HEK293T (cell line): ENCODE results near the gene C10orf67.
"Not testable (repeated sequence)": the region's sequence is repeated elsewhere in the genome, so short reads cannot be mapped to it uniquely, and the experiment has no call there.

Source experiments
- CTCF ChIA-PET: fragments of 350-600 bp; formaldehyde crosslinking; extraction: SDS; loops from one replicate; lab custom pipeline; 2021; ENCODE audit warnings: antibody characterized with exemption, inconsistent platforms; lab: Yijun Ruan, JAX
- POLR2A ChIA-PET: fragments of 350-600 bp; formaldehyde crosslinking; extraction: SDS; loops from one replicate; lab custom pipeline; 2020; ENCODE audit warnings: antibody characterized with exemption, inconsistent platforms; lab: Yijun Ruan, JAX
- DNase-seq: peaks from one replicate; pipeline ENCODE4 v3.0.0; 2012; ENCODE audit warnings: mixed read lengths; ENCODE audit errors: extremely low spot score
- ARNT ChIP-seq: fragments of 450-650 bp; IDR thresholded peaks from 2 replicates; pipeline ENCODE4 v1.6.1; 2017; ENCODE audit warnings: mild to moderate bottlenecking
- BHLHE40 ChIP-seq: fragments of 450-650 bp; IDR thresholded peaks from 2 replicates; pipeline ENCODE4 v1.6.1; 2016; ENCODE audit warnings: mild to moderate bottlenecking, moderate library complexity, borderline replicate concordance
- CTBP1 ChIP-seq: fragments of 450-650 bp; IDR thresholded peaks from 2 replicates; pipeline ENCODE4 v1.6.1; 2016; ENCODE audit warnings: borderline replicate concordance
- ELF4 ChIP-seq: fragments of 450-650 bp; IDR thresholded peaks from 2 replicates; pipeline ENCODE4 v1.6.1; 2017; ENCODE audit warnings: antibody characterized with exemption
- FOXA1 ChIP-seq: fragments of 450-650 bp; IDR thresholded peaks from 2 replicates; pipeline ENCODE4 v1.6.1; 2016; ENCODE audit warnings: mild to moderate bottlenecking
- FOXK2 ChIP-seq: fragments of 450-650 bp; IDR thresholded peaks from 2 replicates; pipeline ENCODE4 v1.6.1; 2016; ENCODE audit warnings: mild to moderate bottlenecking
- FOXM1 ChIP-seq: fragments of 450-650 bp; IDR thresholded peaks from 2 replicates; pipeline ENCODE4 v1.6.1; 2017; ENCODE audit warnings: mild to moderate bottlenecking, borderline replicate concordance
- HDGF ChIP-seq: fragments of 450-650 bp; IDR thresholded peaks from 2 replicates; pipeline ENCODE4 v1.6.1; 2017; ENCODE audit warnings: antibody characterized with exemption, borderline replicate concordance
- L3MBTL2 ChIP-seq: fragments of 450-650 bp; conservative IDR thresholded peaks from 2 replicates; pipeline ENCODE4 v1.6.1; 2016; ENCODE audit warnings: mild to moderate bottlenecking
- LEF1 ChIP-seq: fragments of 450-650 bp; IDR thresholded peaks from 2 replicates; pipeline ENCODE4 v1.6.1; 2017; ENCODE audit warnings: mild to moderate bottlenecking, borderline replicate concordance
- NFRKB ChIP-seq: fragments of 450-650 bp; IDR thresholded peaks from 2 replicates; pipeline ENCODE4 v1.6.1; 2016; ENCODE audit warnings: mild to moderate bottlenecking, moderate library complexity
- PKNOX1 ChIP-seq: fragments of 450-650 bp; IDR thresholded peaks from 2 replicates; pipeline ENCODE4 v1.6.1; 2016
- SP1 ChIP-seq: fragments of 450-650 bp; IDR thresholded peaks from 2 replicates; pipeline ENCODE4 v1.6.1; 2017
- SUZ12 ChIP-seq: fragments of 450-650 bp; IDR thresholded peaks from 2 replicates; pipeline ENCODE4 v1.6.1; 2016; ENCODE audit warnings: mild to moderate bottlenecking
- TARDBP ChIP-seq: fragments of 450-650 bp; IDR thresholded peaks from 2 replicates; pipeline ENCODE4 v1.6.1; 2016
- ZNF384 ChIP-seq: fragments of 450-650 bp; IDR thresholded peaks from 2 replicates; pipeline ENCODE4 v1.6.1; 2016

C10orf67 gene

GRCh38 chr10:23318359-23318758, 26.2 kb downstream of the C10orf67 start:
- no peak for TF ChIP-seq SUZ12
- no peak for TF ChIP-seq LEF1
- TF ChIP-seq FOXM1 = no peak
- TF ChIP-seq BHLHE40 = no peak
- TF ChIP-seq PKNOX1 = no peak
- TF ChIP-seq ZNF384 = no peak
- no peak for TF ChIP-seq NFRKB
- TF ChIP-seq ARNT = no peak
- TF ChIP-seq FOXK2 = no peak
- TF ChIP-seq ELF4 = no peak
- no peak for TF ChIP-seq HDGF
- TF ChIP-seq CTBP1 = no peak
- TF ChIP-seq FOXA1 = no peak
- no peak for TF ChIP-seq SP1
- TF ChIP-seq TARDBP = no peak
- no peak for TF ChIP-seq L3MBTL2
- CTCF ChIA-PET = interaction anchor here (0.7 kb wide), 1 partner anchor 204 kb away, joined by 3 read pairs; no protein-coding TSS in a partner anchor
- DNase-seq = no peak
- POLR2A ChIA-PET = no interaction called here

- TF ChIP-seq NFRKB = no peak
- TF ChIP-seq SP1 = no peak
- TF ChIP-seq FOXK2 = no peak
- no peak for TF ChIP-seq CTBP1
- no peak for TF ChIP-seq ZNF384
- TF ChIP-seq LEF1 = no peak
- no peak for TF ChIP-seq SUZ12
- TF ChIP-seq FOXM1 = no peak
- TF ChIP-seq ELF4 = no peak
- no peak for TF ChIP-seq HDGF
- no peak for TF ChIP-seq BHLHE40
- no peak for TF ChIP-seq ARNT
- TF ChIP-seq L3MBTL2 = no peak
- no peak for TF ChIP-seq PKNOX1
- TF ChIP-seq TARDBP = no peak
- TF ChIP-seq FOXA1 = no peak
- ChIA-PET CTCF (no interaction called here), POLR2A (no interaction called here)
- DNase-seq = no peak
Observed at GRCh38 chr10:23317416-23317815, 27.2 kb downstream of the C10orf67 start.

GRCh38 chr10:23316406-23316805, 28.2 kb downstream of the C10orf67 start:
- ChIA-PET CTCF (interaction anchor here (2.5 kb wide), 1 partner anchor 213 kb away, joined by 10 read pairs; no protein-coding TSS in a partner anchor), POLR2A (no interaction called here)
- DNase-seq = no peak
- no peak for TF ChIP-seq FOXA1

- ChIA-PET POLR2A (no interaction called here), CTCF (interaction anchor here (0.8 to 2.5 kb wide), 2 partner anchors 22 to 213 kb away, joined by 4 to 10 read pairs; no protein-coding TSS in a partner anchor)
- no peak for TF ChIP-seq TARDBP
- TF ChIP-seq PKNOX1 = no peak
- no peak for TF ChIP-seq L3MBTL2
- TF ChIP-seq CTBP1 = no peak
- DNase-seq = no peak
Observed at GRCh38 chr10:23315966-23316365, 28.6 kb downstream of the C10orf67 start.

GRCh38 chr10:23314835-23315239, 29.8 kb downstream of the C10orf67 start:
- ChIA-PET CTCF (interaction anchor here (0.6 to 2.5 kb wide), 7 partner anchors 45 to 271 kb away, joined by 3 to 10 read pairs (median 3); no protein-coding TSS in a partner anchor), POLR2A (no interaction called here)
- peak; percentile 30 for DNase-seq
- TF ChIP-seq ZNF384 (peak; percentile 83), NFRKB (no peak)

DNA sequence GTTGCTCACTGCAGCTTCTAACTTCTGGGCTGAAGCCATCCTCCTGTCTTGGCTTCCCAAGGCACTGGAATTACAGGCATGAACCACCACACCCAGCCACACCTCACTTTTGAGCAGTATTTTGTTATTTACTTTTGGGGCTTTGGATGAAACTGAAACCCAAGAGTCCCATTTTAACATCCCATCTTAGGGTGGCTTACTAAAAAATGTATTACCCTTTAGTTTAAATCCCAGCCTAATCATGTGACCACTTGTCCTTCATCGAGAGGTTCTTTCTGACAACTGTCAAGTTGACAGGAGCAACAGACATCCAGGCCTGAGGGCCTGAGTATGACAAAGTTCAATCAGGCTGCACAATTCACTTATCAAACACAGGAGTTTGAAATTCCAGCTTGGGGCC, 33.6 kb downstream of the C10orf67 start:
- no peak for DNase-seq
- POLR2A ChIA-PET = no interaction called here
- TF ChIP-seq L3MBTL2 = no peak
- TF ChIP-seq TARDBP = no peak
- TF ChIP-seq NFRKB = no peak
- no peak for TF ChIP-seq BHLHE40
- no peak for TF ChIP-seq PKNOX1
- no peak for TF ChIP-seq CTBP1
- CTCF ChIA-PET = no interaction called here

DNA sequence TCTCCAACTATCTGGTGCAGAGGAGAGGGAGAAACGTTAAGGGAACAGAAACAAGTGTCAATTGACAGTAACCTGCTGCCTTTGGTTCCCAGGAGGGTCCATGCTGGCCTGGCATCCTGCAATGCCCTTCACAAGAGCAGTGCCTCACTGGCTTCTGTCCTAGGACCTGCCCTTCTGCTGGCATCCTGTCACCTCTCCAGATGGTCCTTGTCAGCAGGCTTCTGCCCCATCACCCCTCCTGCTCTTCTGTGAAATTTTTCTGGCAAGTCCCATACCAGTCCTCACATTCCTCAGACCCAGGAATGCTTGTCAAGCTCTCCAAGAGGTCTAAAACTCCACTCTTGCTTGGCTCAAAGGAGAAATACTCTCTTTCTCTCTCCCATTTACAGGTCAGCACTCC, 34.2 kb downstream of the C10orf67 start:
- ChIA-PET CTCF (no interaction called here), POLR2A (no interaction called here)
- no peak for DNase-seq
- no peak for TF ChIP-seq FOXK2
- TF ChIP-seq HDGF = no peak
- TF ChIP-seq FOXM1 = no peak
- TF ChIP-seq LEF1 = no peak
- TF ChIP-seq TARDBP = no peak
- no peak for TF ChIP-seq NFRKB
- TF ChIP-seq FOXA1 = no peak
- no peak for TF ChIP-seq ZNF384
- no peak for TF ChIP-seq SP1
- TF ChIP-seq PKNOX1 = no peak
- TF ChIP-seq SUZ12 = no peak
- TF ChIP-seq CTBP1 = no peak
- TF ChIP-seq BHLHE40 = no peak
- TF ChIP-seq ELF4 = no peak

DNA sequence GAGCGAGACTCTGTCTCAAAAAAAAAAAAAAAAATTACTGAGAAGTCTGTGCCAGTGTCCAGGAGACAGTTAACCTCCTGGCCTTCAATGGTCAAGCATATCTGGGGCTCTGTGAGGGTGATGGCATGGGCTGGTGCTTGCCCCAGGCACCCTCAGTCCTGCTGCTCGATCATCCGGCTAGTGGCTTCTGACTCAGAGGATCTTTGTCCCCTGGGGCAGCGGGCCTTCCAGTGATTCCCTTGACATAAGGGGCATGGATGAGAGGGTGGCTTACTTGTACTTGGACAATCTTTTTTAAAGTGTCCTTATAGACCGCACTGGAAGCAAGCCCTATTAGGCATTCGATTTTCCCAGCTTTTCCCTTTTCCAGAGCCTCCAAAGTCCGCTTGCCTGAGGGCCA, 44.6 kb downstream of the C10orf67 start:
- CTCF ChIA-PET, POLR2A ChIA-PET, DNase-seq: not testable (repeated sequence)
